ENCODE data around the gene DNAJC1.

DNA sequence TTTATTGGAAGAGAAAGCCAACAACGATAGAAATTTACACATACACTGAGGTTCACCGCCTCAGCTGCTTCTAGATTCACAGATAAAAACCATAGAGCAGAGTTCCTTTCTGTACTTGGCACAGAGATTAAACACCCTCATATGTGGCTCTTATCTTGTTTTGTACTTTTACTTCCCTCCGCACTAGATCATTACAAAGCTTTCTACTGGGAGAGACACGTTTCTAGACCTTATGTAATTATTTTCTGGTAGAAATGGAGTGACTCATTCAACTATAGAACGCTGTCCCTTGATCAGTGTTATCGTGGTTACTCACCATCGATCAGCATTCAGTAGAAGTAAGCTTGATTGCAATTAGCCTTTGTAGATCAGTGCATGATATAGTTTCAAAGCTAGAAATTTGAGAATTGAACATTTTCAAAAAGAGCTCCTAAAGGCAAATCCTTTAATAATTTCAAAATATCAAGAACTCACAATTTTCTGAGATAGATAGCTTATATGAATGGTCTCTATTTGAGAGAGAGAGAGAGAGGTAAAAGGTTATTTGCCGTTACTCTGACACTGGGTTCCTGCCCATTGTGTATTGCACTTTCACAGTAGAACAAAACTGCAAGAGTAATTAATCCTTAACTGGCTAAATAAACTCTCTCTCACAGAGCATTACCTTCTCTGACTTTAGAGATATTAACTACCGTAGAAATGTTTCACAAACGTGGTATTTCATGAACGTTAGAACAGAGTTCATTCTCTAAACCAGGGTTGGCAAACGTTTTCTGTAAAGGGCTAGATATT, 26.1 kb upstream of the DNAJC1 start:
- TF ChIP-seq, protein P1, sequence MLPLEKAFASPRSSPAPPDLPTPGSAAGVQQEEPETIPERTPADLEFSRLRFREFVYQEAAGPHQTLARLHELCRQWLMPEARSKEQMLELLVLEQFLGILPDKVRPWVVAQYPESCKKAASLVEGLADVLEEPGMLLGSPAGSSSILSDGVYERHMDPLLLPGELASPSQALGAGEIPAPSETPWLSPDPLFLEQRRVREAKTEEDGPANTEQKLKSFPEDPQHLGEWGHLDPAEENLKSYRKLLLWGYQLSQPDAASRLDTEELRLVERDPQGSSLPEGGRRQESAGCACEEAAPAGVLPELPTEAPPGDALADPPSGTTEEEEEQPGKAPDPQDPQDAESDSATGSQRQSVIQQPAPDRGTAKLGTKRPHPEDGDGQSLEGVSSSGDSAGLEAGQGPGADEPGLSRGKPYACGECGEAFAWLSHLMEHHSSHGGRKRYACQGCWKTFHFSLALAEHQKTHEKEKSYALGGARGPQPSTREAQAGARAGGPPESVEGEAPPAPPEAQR (CRISPR knock-in tag; IDR thresholded peaks at IDR 0.05) = no peak
- no peak for TF ChIP-seq CREB1 (CRISPR knock-in tag; IDR thresholded peaks at IDR 0.05)
- TF ChIP-seq, protein P2, sequence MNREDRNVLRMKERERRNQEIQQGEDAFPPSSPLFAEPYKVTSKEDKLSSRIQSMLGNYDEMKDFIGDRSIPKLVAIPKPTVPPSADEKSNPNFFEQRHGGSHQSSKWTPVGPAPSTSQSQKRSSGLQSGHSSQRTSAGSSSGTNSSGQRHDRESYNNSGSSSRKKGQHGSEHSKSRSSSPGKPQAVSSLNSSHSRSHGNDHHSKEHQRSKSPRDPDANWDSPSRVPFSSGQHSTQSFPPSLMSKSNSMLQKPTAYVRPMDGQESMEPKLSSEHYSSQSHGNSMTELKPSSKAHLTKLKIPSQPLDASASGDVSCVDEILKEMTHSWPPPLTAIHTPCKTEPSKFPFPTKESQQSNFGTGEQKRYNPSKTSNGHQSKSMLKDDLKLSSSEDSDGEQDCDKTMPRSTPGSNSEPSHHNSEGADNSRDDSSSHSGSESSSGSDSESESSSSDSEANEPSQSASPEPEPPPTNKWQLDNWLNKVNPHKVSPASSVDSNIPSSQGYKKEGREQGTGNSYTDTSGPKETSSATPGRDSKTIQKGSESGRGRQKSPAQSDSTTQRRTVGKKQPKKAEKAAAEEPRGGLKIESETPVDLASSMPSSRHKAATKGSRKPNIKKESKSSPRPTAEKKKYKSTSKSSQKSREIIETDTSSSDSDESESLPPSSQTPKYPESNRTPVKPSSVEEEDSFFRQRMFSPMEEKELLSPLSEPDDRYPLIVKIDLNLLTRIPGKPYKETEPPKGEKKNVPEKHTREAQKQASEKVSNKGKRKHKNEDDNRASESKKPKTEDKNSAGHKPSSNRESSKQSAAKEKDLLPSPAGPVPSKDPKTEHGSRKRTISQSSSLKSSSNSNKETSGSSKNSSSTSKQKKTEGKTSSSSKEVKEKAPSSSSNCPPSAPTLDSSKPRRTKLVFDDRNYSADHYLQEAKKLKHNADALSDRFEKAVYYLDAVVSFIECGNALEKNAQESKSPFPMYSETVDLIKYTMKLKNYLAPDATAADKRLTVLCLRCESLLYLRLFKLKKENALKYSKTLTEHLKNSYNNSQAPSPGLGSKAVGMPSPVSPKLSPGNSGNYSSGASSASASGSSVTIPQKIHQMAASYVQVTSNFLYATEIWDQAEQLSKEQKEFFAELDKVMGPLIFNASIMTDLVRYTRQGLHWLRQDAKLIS (CRISPR knock-in tag; IDR thresholded peaks at IDR 0.05; ENCODE audit: borderline replicate concordance) = no peak
- TF ChIP-seq ESRRA (CRISPR knock-in tag; IDR thresholded peaks at IDR 0.05; ENCODE audit: borderline replicate concordance) = no peak
- TF ChIP-seq, protein P3, sequence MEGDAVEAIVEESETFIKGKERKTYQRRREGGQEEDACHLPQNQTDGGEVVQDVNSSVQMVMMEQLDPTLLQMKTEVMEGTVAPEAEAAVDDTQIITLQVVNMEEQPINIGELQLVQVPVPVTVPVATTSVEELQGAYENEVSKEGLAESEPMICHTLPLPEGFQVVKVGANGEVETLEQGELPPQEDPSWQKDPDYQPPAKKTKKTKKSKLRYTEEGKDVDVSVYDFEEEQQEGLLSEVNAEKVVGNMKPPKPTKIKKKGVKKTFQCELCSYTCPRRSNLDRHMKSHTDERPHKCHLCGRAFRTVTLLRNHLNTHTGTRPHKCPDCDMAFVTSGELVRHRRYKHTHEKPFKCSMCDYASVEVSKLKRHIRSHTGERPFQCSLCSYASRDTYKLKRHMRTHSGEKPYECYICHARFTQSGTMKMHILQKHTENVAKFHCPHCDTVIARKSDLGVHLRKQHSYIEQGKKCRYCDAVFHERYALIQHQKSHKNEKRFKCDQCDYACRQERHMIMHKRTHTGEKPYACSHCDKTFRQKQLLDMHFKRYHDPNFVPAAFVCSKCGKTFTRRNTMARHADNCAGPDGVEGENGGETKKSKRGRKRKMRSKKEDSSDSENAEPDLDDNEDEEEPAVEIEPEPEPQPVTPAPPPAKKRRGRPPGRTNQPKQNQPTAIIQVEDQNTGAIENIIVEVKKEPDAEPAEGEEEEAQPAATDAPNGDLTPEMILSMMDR (IDR thresholded peaks at IDR 0.05) = no peak
- no peak for TF ChIP-seq JAZF1 (CRISPR knock-in tag; IDR thresholded peaks at IDR 0.05)
- TF ChIP-seq, protein P4, sequence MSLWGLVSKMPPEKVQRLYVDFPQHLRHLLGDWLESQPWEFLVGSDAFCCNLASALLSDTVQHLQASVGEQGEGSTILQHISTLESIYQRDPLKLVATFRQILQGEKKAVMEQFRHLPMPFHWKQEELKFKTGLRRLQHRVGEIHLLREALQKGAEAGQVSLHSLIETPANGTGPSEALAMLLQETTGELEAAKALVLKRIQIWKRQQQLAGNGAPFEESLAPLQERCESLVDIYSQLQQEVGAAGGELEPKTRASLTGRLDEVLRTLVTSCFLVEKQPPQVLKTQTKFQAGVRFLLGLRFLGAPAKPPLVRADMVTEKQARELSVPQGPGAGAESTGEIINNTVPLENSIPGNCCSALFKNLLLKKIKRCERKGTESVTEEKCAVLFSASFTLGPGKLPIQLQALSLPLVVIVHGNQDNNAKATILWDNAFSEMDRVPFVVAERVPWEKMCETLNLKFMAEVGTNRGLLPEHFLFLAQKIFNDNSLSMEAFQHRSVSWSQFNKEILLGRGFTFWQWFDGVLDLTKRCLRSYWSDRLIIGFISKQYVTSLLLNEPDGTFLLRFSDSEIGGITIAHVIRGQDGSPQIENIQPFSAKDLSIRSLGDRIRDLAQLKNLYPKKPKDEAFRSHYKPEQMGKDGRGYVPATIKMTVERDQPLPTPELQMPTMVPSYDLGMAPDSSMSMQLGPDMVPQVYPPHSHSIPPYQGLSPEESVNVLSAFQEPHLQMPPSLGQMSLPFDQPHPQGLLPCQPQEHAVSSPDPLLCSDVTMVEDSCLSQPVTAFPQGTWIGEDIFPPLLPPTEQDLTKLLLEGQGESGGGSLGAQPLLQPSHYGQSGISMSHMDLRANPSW (CRISPR knock-in tag; conservative IDR thresholded peaks at IDR 0.05; ENCODE audit: low read depth) = no peak
- TF ChIP-seq ATF1 (CRISPR knock-in tag; IDR thresholded peaks at IDR 0.05) = no peak
- TF ChIP-seq ETV6 (CRISPR knock-in tag; IDR thresholded peaks at IDR 0.05) = no peak
- TF ChIP-seq, protein P5, sequence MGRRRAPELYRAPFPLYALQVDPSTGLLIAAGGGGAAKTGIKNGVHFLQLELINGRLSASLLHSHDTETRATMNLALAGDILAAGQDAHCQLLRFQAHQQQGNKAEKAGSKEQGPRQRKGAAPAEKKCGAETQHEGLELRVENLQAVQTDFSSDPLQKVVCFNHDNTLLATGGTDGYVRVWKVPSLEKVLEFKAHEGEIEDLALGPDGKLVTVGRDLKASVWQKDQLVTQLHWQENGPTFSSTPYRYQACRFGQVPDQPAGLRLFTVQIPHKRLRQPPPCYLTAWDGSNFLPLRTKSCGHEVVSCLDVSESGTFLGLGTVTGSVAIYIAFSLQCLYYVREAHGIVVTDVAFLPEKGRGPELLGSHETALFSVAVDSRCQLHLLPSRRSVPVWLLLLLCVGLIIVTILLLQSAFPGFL (CRISPR knock-in tag; IDR thresholded peaks at IDR 0.05; ENCODE audit: borderline replicate concordance) = no peak
- TF ChIP-seq, protein P6, sequence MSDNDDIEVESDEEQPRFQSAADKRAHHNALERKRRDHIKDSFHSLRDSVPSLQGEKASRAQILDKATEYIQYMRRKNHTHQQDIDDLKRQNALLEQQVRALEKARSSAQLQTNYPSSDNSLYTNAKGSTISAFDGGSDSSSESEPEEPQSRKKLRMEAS (CRISPR knock-in tag; IDR thresholded peaks at IDR 0.05) = no peak
- TF ChIP-seq, protein P7, sequence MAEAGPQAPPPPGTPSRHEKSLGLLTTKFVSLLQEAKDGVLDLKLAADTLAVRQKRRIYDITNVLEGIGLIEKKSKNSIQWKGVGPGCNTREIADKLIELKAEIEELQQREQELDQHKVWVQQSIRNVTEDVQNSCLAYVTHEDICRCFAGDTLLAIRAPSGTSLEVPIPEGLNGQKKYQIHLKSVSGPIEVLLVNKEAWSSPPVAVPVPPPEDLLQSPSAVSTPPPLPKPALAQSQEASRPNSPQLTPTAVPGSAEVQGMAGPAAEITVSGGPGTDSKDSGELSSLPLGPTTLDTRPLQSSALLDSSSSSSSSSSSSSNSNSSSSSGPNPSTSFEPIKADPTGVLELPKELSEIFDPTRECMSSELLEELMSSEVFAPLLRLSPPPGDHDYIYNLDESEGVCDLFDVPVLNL (CRISPR knock-in tag; IDR thresholded peaks at IDR 0.05; ENCODE audit: borderline replicate concordance, low read depth) = no peak
- TF ChIP-seq SP1 (CRISPR knock-in tag; conservative IDR thresholded peaks at IDR 0.05) = no peak
- TF ChIP-seq, protein P8, sequence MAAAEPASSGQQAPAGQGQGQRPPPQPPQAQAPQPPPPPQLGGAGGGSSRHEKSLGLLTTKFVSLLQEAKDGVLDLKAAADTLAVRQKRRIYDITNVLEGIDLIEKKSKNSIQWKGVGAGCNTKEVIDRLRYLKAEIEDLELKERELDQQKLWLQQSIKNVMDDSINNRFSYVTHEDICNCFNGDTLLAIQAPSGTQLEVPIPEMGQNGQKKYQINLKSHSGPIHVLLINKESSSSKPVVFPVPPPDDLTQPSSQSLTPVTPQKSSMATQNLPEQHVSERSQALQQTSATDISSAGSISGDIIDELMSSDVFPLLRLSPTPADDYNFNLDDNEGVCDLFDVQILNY (CRISPR knock-in tag; IDR thresholded peaks at IDR 0.05) = no peak

All from WTC11 (cell line).